Measurements from ENCODE around the gene PPP2R5C.

DNA sequence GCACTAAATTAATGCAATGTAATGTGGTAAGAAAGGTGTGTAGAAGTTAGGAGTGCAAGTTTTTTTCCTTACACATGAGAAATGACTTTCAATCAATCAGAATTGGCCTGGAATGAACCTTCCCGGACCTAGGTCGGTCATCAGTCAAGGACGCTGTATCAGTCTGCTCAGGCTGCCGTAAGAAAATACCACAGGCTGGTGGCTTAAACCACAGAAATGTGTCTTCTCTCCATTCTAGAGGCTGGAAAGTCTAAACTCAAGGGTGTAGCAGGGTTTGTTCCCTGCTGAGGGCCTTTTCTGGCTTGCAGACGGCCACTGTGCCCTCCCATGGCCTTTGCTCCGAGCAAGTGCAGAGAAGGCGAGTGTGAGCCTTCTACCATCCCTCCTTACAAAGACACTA, 116.3 kb downstream of the PPP2R5C start:
- TF ChIP-seq, protein P1, sequence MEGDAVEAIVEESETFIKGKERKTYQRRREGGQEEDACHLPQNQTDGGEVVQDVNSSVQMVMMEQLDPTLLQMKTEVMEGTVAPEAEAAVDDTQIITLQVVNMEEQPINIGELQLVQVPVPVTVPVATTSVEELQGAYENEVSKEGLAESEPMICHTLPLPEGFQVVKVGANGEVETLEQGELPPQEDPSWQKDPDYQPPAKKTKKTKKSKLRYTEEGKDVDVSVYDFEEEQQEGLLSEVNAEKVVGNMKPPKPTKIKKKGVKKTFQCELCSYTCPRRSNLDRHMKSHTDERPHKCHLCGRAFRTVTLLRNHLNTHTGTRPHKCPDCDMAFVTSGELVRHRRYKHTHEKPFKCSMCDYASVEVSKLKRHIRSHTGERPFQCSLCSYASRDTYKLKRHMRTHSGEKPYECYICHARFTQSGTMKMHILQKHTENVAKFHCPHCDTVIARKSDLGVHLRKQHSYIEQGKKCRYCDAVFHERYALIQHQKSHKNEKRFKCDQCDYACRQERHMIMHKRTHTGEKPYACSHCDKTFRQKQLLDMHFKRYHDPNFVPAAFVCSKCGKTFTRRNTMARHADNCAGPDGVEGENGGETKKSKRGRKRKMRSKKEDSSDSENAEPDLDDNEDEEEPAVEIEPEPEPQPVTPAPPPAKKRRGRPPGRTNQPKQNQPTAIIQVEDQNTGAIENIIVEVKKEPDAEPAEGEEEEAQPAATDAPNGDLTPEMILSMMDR (IDR thresholded peaks at IDR 0.05) = no peak
- no peak for TF ChIP-seq POLR2AphosphoS5 (IDR thresholded peaks at IDR 0.05)
- TF ChIP-seq POLR2A (IDR thresholded peaks at IDR 0.05) = no peak
- TF ChIP-seq EP300 (IDR thresholded peaks at IDR 0.05) = no peak
